SJSA1 (cell line): ENCODE results near the gene TRAF3IP3. TPM values are rescaled to one million over a fixed set of nuclear protein-coding genes. Genes with fewer than 3 reads are reported as not detected.

Source experiments
- DNase-seq, 2 experiments: peaks; one replicate each; pipeline ENCODE4 v3.0.0-alpha.2; 2015 to 2020; ENCODE audit warnings: low spot score in 2 of 2, low read depth in 1 of 2
- H3K27ac ChIP-seq: fragments of 250-450 bp; sonication (Bioruptor Pico); 2 replicates; pipeline ENCODE4 v1.5.1; 2020; ENCODE audit warnings: mild to moderate bottlenecking, moderate library complexity
- H3K27me3 ChIP-seq: fragments of 250-450 bp; sonication (Bioruptor Pico); replicated peaks from 2 replicates; pipeline ENCODE4 v1.5.1; 2020; ENCODE audit warnings: mild to moderate bottlenecking, moderate library complexity
- H3K36me3 ChIP-seq: fragments of 250-450 bp; sonication (Bioruptor Pico); 2 replicates; pipeline ENCODE4 v1.5.1; 2020; ENCODE audit warnings: mild to moderate bottlenecking
- H3K4me1 ChIP-seq: fragments of 250-450 bp; sonication (Bioruptor Pico); replicated peaks from 2 replicates; pipeline ENCODE4 v1.6.1; 2021; ENCODE audit warnings: mild to moderate bottlenecking
- H3K4me3 ChIP-seq: fragments of 250-450 bp; sonication (Bioruptor Pico); 2 replicates; pipeline ENCODE4 v1.5.1; 2020; ENCODE audit warnings: mild to moderate bottlenecking
- H3K9me3 ChIP-seq: fragments of 250-450 bp; sonication (Bioruptor Pico); replicated peaks from 2 replicates; pipeline ENCODE4 v1.5.1; 2020; ENCODE audit warnings: mild to moderate bottlenecking
- total RNA-seq: library from RNA; depleted of rRNA; stranded (reverse); fragments of >200 nt; shearing (Covaris generic); gene quantifications from 2 replicates; pipeline ENCODE4 v1.2.3, GENCODE V29; 2014

TRAF3IP3 gene
- total RNA-seq, 1 experiment from 2014 or later = not detected

GRCh38 chr1:209767096-209767495 is 11.2 kb downstream of the TRAF3IP3 start:
- Histone ChIP-seq H3K9me3 (no peaks in the 10 kb centered on the region), H3K27me3 (no peaks in the 10 kb centered on the region), H3K36me3 (no peaks in the 10 kb centered on the region), H3K4me3 (no peak overlapping the region), H3K27ac (no peak overlapping the region), H3K4me1 (peaks cover 19% of the 10 kb centered on the region)
- no peak for DNase-seq

GRCh38 chr1:209767706-209768105 is 11.9 kb downstream of the TRAF3IP3 start:
- DNase-seq = no peak
- Histone ChIP-seq H3K27ac (no peak overlapping the region), H3K27me3 (no peaks in the 10 kb centered on the region), H3K36me3 (no peaks in the 10 kb centered on the region), H3K4me3 (no peak overlapping the region), H3K9me3 (no peaks in the 10 kb centered on the region), H3K4me1 (peaks cover 19% of the 10 kb centered on the region)

- Histone ChIP-seq H3K27ac (peak overlapping the region; percentile 76), H3K4me1 (peaks cover 19% of the 10 kb centered on the region), H3K27me3 (no peaks in the 10 kb centered on the region)
These were observed 12.5 kb downstream of the TRAF3IP3 start for GRCh38 chr1:209768354-209768774.

GRCh38 chr1:209769171-209769904 is 13.5 kb downstream of the TRAF3IP3 start:
- H3K27me3 ChIP-seq = no peaks in the 10 kb centered on the region
- peaks cover 19% of the 10 kb centered on the region for H3K4me1 ChIP-seq
- H3K27ac ChIP-seq = peak overlapping the region; percentile 76
- H3K9me3 ChIP-seq = no peaks in the 10 kb centered on the region
- no peaks in the 10 kb centered on the region for H3K36me3 ChIP-seq
- no peak overlapping the region for H3K4me3 ChIP-seq
- peak; percentile 59 to 66 for DNase-seq

More at GRCh38 chr1:209768354-209768774, 12.5 kb downstream of the TRAF3IP3 start:
- H3K9me3 ChIP-seq = no peaks in the 10 kb centered on the region
- DNase-seq = no peak
- H3K36me3 ChIP-seq = no peaks in the 10 kb centered on the region
- H3K4me3 ChIP-seq = no peak overlapping the region

GRCh38 chr1:209769971-209770370 is 14.1 kb downstream of the TRAF3IP3 start:
- H3K9me3 ChIP-seq = no peaks in the 10 kb centered on the region
- peak overlapping the region; percentile 76 for H3K27ac ChIP-seq
- H3K4me1 ChIP-seq = peaks cover 19% of the 10 kb centered on the region
- no peaks in the 10 kb centered on the region for H3K36me3 ChIP-seq
- no peaks in the 10 kb centered on the region for H3K27me3 ChIP-seq
- H3K4me3 ChIP-seq = no peak overlapping the region
- no peak for DNase-seq

- Histone ChIP-seq H3K36me3 (no peaks in the 10 kb centered on the region), H3K27me3 (no peaks in the 10 kb centered on the region), H3K9me3 (no peaks in the 10 kb centered on the region), H3K4me3 (no peak overlapping the region), H3K4me1 (peaks cover 19% of the 10 kb centered on the region), H3K27ac (no peak overlapping the region)
- no peak for DNase-seq
These were observed 15.0 kb downstream of the TRAF3IP3 start for GRCh38 chr1:209770636-209771415.

GRCh38 chr1:209772126-209772525 is 16.3 kb downstream of the TRAF3IP3 start:
- Histone ChIP-seq H3K4me3 (no peak overlapping the region), H3K27me3 (no peaks in the 10 kb centered on the region), H3K4me1 (peaks cover 19% of the 10 kb centered on the region), H3K27ac (no peak overlapping the region), H3K9me3 (no peaks in the 10 kb centered on the region), H3K36me3 (no peaks in the 10 kb centered on the region)
- DNase-seq = no peak

- H3K27me3 ChIP-seq = no peaks in the 10 kb centered on the region
- H3K4me3 ChIP-seq = no peak overlapping the region
- H3K36me3 ChIP-seq = no peaks in the 10 kb centered on the region
- peaks cover 6% of the 10 kb centered on the region for H3K4me1 ChIP-seq
- no peaks in the 10 kb centered on the region for H3K9me3 ChIP-seq
- no peak overlapping the region for H3K27ac ChIP-seq
- no peak for DNase-seq
These were observed 18.7 kb downstream of the TRAF3IP3 start for GRCh38 chr1:209774592-209774991.

- Histone ChIP-seq H3K4me1 (no peaks in the 10 kb centered on the region), H3K36me3 (no peaks in the 10 kb centered on the region), H3K4me3 (no peak overlapping the region), H3K27me3 (no peaks in the 10 kb centered on the region), H3K27ac (no peak overlapping the region), H3K9me3 (no peaks in the 10 kb centered on the region)
- no peak for DNase-seq
These were observed 19.8 kb downstream of the TRAF3IP3 start for GRCh38 chr1:209775678-209776077.

- H3K4me1 ChIP-seq = no peaks in the 10 kb centered on the region
- H3K27ac ChIP-seq = no peak overlapping the region
- H3K27me3 ChIP-seq = no peaks in the 10 kb centered on the region
- 0 out of 2 replicates have a peak, but pooled peaks cover 3% of the 10 kb centered on the region for H3K36me3 ChIP-seq
- no peak for DNase-seq
- no peaks in the 10 kb centered on the region for H3K9me3 ChIP-seq
- H3K4me3 ChIP-seq = no peak overlapping the region
These were observed 21.7 kb downstream of the TRAF3IP3 start for GRCh38 chr1:209777587-209777986.

GRCh38 chr1:209778102-209778501 is 22.2 kb downstream of the TRAF3IP3 start:
- Histone ChIP-seq H3K4me3 (no peak overlapping the region), H3K9me3 (no peaks in the 10 kb centered on the region), H3K36me3 (0 out of 2 replicates have a peak, but pooled peaks cover 3% of the 10 kb centered on the region), H3K27ac (no peak overlapping the region), H3K27me3 (no peaks in the 10 kb centered on the region), H3K4me1 (no peaks in the 10 kb centered on the region)
- no peak for DNase-seq

GRCh38 chr1:209780268-209780667 is 24.4 kb downstream of the TRAF3IP3 start:
- Histone ChIP-seq H3K4me1 (peaks cover 4% of the 10 kb centered on the region), H3K27me3 (no peaks in the 10 kb centered on the region), H3K4me3 (no peak overlapping the region), H3K27ac (no peak overlapping the region), H3K36me3 (0 out of 2 replicates have a peak, but pooled peaks cover 5% of the 10 kb centered on the region), H3K9me3 (no peaks in the 10 kb centered on the region; the same call in 1 of the 2 replicates)
- DNase-seq = no peak

- 0 out of 2 replicates have a peak, but pooled peaks cover 5% of the 10 kb centered on the region for H3K36me3 ChIP-seq
- peaks cover 4% of the 10 kb centered on the region for H3K4me1 ChIP-seq
- no peaks in the 10 kb centered on the region for H3K27me3 ChIP-seq
- no peak for DNase-seq
- peak overlapping the region; percentile 55 for H3K4me3 ChIP-seq
- no peak overlapping the region for H3K27ac ChIP-seq
- no peaks in the 10 kb centered on the region; the same call in 1 of the 2 replicates for H3K9me3 ChIP-seq
These were observed 27.5 kb downstream of the TRAF3IP3 start for GRCh38 chr1:209783386-209783785.
